Measurements from ENCODE around the gene KBTBD12.

- TF ChIP-seq CTCF (IDR thresholded peaks at IDR 0.05; ENCODE audit: borderline replicate concordance, extremely low read depth, low read length, poor library complexity, severe bottlenecking) = no peak
- TF ChIP-seq EZH2 (IDR thresholded peaks at IDR 0.05; ENCODE audit: borderline replicate concordance, low read depth, low read length, severe bottlenecking) = no peak
Measured at GRCh38 chr3:127955728-127956127, 40.7 kb downstream of the KBTBD12 start.

Measured in DND-41 (cell line).